Hypothalamus (tissue), 51 donors: ENCODE measurements around the gene MCRIP1.

ENCODE experiments used
- DNase-seq, 51 donors: peaks; one replicate each; lab custom pipeline; 2025; lab: John Stamatoyannopoulos, UW

Gene MCRIP1

DNA sequence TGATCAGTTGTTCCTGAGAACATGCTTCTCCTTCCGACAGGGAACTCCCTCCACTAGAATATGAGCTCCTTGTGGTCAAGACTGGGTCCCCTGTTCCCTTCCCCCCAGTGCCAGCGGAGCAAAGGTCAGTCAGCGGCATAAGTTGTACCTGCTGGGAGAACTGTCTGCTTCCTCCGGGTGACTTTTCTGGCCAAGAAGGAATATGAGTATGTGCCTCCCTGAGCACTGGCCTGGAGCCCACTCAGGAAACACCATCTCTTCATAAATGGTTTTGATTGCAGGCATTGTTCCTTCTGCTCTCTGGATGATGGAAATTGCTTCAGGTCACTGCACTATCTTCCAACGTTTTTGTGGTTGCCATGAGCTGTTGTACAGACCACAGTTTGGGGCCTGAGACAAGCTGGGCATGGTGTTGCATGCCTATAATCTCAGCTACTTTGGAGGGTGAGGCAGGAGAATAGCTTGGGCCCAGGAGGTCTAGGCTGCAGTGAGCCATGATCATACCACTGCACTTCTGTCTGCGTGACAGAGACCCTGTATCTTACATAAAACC, 30.1 kb upstream of the MCRIP1 start:
- no peak for DNase-seq

DNA sequence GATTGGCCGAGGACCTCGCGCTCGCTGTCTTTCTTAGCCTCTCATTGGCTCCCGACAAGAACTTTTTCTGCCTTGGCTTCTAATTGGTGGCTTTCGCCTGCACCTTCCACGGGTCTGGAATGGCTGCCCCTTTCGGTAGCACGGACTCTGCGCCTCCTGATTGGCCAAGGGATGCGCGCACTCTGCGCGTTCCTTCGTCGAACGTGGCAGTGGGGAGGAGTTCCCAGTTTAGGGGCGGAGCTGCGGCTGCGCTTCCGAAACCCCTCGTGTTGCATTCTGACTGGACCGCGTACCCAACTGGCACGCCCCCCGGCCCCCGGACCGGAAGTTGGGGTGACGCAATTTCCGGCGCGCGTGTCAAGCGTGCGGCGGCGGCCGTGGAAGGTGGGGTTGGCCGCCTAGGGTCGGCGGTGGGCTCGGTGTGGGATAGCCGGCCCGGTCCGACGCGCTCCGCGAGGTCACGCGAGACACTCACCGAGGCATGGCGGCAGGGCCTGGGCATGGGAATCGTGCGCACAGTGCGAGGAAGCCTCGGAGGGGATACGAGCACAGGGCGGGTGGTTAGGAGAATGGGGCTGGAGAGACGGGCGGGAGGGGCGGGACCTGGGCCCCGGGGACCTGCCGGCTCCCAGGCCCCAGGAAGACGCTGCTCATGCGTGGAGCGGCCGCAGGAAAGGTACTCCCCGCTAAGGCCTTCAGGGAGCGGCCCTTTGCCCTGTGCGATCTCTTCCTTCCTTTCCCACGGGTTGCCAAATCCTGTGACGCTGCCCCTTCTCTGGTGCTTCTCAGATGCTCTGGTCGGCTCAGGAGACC, 27.9 kb upstream of the MCRIP1 start:
- DNase-seq: peak; percentile 90 to 100 (median 99)

DNA sequence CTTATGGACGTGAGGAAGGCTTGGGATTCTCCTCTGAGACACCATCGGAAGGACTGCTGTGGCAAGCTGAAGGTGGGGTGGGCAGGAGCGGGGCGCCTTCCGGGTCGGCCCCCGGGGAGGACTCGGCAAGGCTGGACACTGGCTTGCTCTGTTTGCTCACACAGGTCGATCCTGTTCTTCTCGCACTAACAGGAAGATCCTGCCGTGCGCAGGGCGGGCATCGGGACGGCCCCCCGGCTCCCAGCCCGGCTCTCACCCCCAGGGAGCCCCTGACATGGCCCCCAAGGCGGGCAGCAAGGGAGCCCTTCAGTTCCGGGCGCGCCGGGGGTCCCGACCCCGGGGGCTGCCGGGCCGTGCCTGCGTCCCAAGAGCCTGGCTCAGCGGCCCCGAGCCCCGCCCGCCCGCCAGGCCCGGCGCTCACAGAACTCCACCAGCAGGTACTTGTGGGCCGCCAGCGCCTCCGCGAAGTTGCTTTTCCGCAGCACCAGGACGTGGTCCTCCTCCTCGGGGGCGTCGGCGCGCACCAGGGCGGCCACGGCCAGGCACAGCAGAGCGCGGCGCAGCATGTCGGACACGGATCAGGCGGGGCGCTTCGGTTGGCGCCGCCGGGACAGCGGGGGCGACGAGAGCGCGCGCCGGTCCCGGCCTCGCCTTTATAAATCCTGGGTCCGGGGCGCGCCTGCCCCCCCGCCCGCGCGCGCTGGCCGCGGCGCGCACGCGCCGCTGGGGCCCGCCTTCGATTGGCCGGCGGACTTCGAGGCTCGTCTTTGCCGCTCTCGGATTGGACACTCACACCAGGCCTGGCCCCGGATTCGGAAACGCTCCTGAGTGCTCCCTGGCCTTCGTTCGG, 27.0 kb upstream of the MCRIP1 start, which contains the start of gene P4HB:
Gene P4HB (minus strand): TSS at position 630 of the 850 bp plus-strand sequence. CDS start 64 bp downstream, at position 566.
- peak in 5 of 51 donors; percentile 99 to 100 (median 100) for DNase-seq

GRCh38 chr17:81858967-81859905, 26.1 kb upstream of the MCRIP1 start:
- no peak for DNase-seq

DNA sequence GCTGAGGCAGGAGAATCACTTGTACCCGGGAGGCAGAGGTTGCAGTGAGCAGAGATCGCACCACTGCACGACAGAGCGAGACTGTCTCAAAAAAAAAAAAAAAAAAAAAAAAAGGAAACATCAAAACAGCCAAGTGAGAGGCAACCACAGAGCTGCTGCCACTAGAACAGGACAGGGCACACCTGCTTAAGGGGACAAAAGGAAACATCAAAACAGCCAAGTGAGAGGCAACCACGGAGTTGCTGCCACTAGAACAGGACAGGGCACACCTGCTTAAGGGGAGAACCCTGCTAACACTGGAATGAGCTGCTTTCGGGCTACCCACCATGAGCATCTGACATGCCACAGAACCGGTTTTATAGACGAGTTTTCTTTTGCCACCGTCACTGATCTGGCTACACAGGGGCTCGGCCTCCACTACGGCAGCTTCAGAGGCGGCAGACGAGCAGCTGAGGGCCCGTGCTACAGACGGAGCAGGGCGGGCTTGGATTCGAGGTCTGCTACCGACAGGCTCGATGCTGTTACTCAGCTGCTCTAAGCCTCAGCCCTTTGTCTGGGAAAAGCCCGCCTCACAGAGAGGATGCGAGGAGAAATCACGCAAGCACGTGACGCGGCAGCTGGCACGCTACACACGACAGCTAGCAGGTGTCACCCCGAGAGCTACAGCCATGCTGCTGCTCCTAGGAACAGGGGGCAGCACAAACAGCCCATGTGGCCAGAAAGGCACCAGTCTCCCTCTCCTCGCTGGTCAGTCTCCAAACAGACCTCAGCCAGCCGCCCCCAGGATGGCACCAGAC, 25.3 kb upstream of the MCRIP1 start:
- no peak for DNase-seq

- no peak for DNase-seq
Measured at GRCh38 chr17:81854974-81855774, 22.1 kb upstream of the MCRIP1 start.

- DNase-seq: no peak
Measured at GRCh38 chr17:81852237-81852636, 19.1 kb upstream of the MCRIP1 start.

- no peak for DNase-seq
Measured at GRCh38 chr17:81851423-81851822, 18.3 kb upstream of the MCRIP1 start.

DNA sequence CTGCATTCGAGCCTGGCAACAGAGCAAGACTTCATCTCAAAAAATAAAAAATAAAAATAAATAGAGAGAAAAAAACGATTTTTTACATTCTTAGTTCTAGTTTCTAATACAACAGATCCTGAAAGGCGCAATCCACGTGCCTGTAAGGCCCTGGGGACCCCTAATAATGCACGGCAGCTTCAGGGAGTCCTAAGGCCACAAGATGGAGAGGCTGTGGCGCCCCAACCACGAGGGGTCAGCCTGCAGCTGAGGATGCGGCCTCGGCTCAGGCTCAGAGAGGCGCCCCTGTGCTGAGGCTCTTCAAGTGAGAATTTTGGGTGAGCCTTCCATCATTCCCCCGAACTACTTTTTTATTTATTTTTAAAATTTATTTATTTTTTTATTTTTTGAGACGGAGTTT, 16.4 kb upstream of the MCRIP1 start:
- no peak for DNase-seq

DNA sequence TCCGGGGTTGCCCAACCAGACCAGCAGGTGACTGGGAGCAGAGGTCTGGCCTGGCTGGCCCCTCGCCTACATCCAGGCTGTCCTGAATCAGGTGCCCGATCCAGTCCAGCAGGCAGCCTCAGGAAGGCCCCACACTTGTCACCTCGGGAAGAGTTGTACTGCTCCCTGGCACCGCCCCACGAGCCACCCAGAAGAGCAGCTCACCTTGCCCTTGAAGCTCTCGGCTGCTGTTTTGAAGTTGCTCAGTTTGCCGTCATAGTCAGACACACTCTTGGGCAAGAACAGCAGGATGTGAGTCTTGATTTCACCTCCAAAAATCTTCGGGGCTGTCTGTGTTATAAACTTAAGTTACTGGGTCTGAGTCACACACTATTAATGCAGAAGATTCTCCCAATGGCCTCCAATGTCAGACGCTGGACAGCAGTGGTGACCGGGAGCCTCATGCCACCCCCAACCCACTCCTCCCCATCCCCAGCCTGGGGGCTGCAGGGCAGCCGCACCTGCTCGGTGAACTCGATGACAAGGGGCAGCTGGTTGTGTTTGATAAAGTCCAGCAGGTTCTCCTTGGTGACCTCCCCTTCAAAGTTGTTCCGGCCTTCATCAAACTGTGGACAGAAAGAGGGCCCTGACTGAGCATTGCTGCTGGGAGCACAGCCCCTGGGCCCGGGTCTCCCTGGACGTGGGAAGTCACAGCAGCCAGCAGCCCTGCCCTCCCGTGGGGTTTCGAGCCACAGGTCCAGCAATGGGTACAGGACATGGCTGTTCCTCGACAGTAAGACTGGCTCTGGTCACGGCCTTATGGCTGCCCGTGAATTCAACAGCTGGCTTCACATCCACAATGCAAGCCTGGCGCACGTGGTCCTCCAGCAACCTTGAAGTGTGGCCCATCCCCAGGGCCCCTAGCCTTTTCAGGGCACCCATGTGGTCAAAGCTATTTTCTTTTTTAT, 13.9 kb upstream of the MCRIP1 start:
- DNase-seq: no peak

DNA sequence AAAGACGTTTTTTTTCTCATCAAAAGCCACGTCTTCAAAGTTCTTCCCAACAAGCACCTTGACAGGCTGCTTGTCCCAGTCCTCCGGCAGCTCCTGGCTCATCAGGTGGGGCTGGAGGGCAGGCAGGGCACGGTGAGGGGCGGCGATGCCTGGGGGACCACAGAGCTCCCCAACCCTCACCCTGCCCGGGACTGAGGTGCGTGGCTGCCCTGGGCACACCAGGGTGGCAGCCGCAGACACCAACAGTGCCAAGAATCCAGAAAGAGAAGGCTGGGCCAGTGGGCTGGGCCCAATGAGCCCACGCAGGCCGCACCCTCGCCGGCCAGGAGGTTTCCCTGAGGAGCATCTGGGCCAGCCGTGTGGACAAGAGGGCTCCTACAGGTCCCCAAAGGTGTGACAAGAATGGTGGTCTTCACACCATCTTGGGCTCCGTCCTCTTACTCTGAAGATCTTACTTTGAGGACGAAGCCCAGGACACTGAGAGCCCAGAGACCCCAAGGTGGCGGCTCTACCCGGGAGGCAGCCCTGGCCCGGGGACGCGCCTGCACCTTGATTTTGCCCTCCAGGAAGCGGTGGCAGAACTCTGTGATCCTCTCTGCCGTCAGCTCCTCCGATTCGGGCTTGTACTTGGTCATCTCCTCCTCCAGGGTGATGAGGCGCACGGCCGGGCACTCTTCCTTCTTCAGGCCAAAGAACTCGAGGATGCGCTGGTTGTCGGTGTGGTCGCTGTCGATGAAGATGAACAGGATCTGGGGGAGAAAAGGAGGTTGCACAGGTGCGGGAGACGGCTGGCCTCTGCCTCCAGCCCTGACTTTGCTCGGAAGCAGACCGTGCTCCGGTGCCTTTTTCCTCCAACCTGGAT, 13.0 kb upstream of the MCRIP1 start:
- no peak for DNase-seq

- DNase-seq: no peak
Measured at GRCh38 chr17:81845361-81845760, 12.3 kb upstream of the MCRIP1 start.

- DNase-seq: no peak
Measured at GRCh38 chr17:81844887-81845286, 11.8 kb upstream of the MCRIP1 start.

GRCh38 chr17:81844327-81844851, 11.3 kb upstream of the MCRIP1 start:
- DNase-seq: no peak

DNA sequence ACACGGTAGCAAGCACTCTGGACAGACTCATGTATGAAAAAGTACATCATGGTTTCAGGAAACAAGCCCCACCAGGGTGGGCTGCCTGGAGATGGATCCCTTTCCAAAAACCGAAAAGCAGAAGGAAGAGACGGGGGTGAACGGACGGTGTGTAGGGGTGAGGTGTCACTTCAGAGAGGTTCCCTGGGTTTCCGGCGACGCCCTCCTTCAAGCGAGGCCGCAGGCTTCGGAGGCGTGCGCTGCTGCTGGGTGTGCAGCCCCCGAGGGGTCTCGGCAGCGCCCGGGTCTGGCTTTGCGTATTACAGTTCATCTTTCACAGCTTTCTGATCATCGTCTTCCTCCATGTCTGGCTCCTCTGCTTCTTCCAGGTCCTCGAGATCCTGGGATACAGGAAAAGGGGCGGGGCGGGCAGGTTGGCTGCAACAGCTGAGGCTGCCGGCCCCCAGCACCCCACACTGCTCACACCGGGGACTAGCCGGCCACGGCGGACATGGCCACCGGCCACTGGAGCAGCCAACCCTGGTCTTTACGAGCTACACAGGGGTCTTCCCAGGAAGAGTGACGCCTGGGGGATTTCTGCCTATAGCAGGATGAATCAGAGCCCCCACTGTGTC, 10.7 kb upstream of the MCRIP1 start:
- DNase-seq: no peak
